HG02870 (cell line): ENCODE results near the gene CTSZ.
A peak's percentile ranks its signal among the peaks of the same experiment; 100 is the strongest.
"Not testable (repeated sequence)": the region's sequence is repeated elsewhere in the genome, so short reads cannot be mapped to it uniquely, and the experiment has no call there.

Source experiments
- ATAC-seq: cut with Tn5 transposase; IDR thresholded peaks from one replicate; pipeline ENCODE4 v1.9.1; 2021; ENCODE audit warnings: mild to moderate bottlenecking, moderate library complexity; ENCODE audit not compliant: unreplicated experiment

The CTSZ gene

GRCh38 chr20:58982406-58983114 is 24.5 kb downstream of the CTSZ start:
- ATAC-seq = no peak

- peak; percentile 12 for ATAC-seq
Observed at GRCh38 chr20:58981628-58982364, 25.3 kb downstream of the CTSZ start.

- ATAC-seq = peak; percentile 58
Observed at GRCh38 chr20:58980711-58981627, 26.1 kb downstream of the CTSZ start, which contains the start of gene NELFCD. TSS of gene NELFCD (plus strand) at chr20:58981256. CDS start at chr20:58981310, 54 bp downstream.

- no peak for ATAC-seq
Observed at GRCh38 chr20:58978351-58979190, 28.5 kb downstream of the CTSZ start.

- ATAC-seq = no peak
Observed at GRCh38 chr20:58976061-58976730, 30.9 kb downstream of the CTSZ start.

- ATAC-seq = no peak
Observed at GRCh38 chr20:58975353-58975752, 31.7 kb downstream of the CTSZ start.

GRCh38 chr20:58973866-58974265 is 33.2 kb downstream of the CTSZ start:
- no peak for ATAC-seq

GRCh38 chr20:58973179-58973578 is 33.9 kb downstream of the CTSZ start:
- no peak for ATAC-seq

- ATAC-seq = no peak
Observed at GRCh38 chr20:58971429-58971828, 35.6 kb downstream of the CTSZ start.

- ATAC-seq = no peak
Observed at GRCh38 chr20:58970146-58970545, 36.9 kb downstream of the CTSZ start.

GRCh38 chr20:58969439-58969838 is 37.6 kb downstream of the CTSZ start:
- no peak for ATAC-seq

GRCh38 chr20:58967652-58968429 is 39.2 kb downstream of the CTSZ start:
- no peak for ATAC-seq

- no peak for ATAC-seq
Observed at GRCh38 chr20:58965270-58966064, 41.6 kb downstream of the CTSZ start.

- ATAC-seq = not testable (repeated sequence)
Observed at GRCh38 chr20:58963922-58964321, 43.1 kb downstream of the CTSZ start.

- ATAC-seq = no peak
Observed at GRCh38 chr20:58963060-58963584, 43.9 kb downstream of the CTSZ start.

- ATAC-seq = no peak
Observed at GRCh38 chr20:58959652-58960051, 47.4 kb downstream of the CTSZ start.

- ATAC-seq = no peak
Observed at GRCh38 chr20:58956078-58956477, 51.0 kb downstream of the CTSZ start.

GRCh38 chr20:58953050-58953449 is 54.0 kb downstream of the CTSZ start:
- ATAC-seq = no peak
